ENCODE results near the gene FAM171A1.
"Not testable (repeated sequence)": the region's sequence is repeated elsewhere in the genome, so short reads cannot be mapped to it uniquely, and the experiment has no call there.

The FAM171A1 gene

DNA sequence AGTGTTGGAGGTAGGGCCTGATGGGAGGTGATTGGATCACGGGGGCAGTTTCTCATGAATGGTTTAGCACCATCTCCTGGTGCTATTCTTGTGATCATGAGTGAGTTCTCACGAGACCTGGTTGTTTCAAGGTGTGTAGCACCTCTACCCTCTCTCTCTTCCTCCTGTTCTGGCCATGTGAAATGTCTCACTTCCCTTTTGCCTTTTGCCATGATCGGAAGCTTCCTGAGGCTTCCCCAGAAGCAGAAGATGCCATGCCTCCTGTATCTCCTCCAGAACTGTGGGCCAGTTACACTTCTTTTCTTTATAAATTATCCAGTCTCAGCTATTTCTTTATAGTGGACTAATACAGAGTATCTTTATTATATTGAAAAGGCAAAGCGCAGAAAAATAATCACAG lies 90.1 kb downstream of the FAM171A1 start:
- DNase-seq (ENCODE audit: low read depth) = no peak

DNA sequence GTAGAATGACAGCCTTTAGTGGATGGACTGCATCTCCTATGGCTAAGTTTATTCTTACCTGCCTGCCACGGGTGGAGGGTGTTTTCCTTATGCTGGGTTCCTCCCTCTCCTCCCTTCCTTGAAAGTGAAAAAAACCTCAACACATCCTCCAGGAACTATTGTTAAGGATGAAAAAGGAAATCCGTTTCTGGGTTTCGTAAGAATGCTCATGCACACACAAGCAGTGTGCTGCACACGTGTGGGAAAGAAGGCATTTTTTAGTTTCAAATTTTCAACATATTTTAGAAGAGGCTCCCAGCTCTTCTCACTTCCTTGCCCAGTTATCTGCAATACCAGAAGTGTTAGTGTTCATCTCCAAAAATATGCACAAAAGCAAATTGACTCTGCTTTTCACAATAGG lies 90.6 kb downstream of the FAM171A1 start:
- no peak for DNase-seq (ENCODE audit: low read depth)

DNA sequence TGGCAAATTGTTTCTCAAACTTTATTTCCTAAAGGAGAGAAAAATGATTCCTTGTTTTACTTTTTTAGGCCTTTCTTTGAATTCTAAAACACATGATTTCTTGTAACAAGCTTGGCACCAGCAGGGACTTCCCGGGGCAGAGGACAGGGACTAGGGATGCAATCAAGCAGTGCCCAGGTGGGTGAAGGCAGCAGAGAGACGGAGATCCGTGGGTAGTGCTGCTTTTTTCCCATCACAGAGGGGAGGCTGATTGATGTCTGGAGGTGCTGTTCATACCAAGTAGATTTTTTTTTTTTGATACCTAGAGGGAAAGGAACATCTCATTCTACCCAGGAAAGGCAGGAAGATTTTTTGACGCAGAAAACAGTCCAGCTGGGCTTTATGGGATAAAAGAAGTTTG lies 91.9 kb downstream of the FAM171A1 start:
- no peak for DNase-seq (ENCODE audit: low read depth)

DNA sequence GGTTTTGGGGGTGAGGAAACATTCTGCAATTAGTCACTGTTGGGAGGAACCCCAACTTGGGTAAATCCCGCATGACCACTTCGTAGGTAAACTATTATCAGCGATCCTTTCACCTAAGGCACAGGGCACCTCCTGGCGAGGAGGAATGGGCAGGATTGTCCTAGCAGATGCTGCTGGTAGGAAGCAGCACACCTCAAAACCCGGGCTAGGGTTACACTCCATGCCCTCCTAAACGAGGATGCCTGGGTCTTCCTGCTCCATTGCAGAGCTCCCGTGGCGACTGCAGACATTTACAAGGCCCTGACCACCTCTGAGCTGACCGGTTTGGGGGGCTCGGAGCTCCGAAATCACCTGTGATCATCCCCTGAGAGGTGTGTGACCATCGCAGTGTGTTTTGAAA lies 92.3 kb downstream of the FAM171A1 start:
- no peak for DNase-seq (ENCODE audit: low read depth)

DNA sequence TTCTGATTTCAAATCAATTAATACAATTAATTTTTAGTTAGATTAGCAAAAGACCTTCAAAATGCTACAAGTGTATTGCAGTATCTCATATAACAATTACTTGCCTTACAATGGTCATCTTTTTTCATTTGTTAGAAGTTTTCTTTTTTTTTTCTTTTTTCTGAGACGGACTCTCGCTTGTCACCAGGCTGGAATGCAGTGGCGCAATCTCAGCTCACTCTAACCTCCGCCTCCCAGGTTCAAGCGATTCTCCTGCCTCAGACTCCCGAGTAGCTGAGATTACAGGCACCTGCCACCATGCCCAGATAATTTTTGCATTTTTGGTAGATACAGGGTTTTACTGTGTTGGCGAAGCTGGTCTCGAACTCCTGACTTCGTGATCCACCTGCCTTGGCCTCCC lies 95.0 kb downstream of the FAM171A1 start:
- not testable (repeated sequence) for DNase-seq (ENCODE audit: low read depth)

DNA sequence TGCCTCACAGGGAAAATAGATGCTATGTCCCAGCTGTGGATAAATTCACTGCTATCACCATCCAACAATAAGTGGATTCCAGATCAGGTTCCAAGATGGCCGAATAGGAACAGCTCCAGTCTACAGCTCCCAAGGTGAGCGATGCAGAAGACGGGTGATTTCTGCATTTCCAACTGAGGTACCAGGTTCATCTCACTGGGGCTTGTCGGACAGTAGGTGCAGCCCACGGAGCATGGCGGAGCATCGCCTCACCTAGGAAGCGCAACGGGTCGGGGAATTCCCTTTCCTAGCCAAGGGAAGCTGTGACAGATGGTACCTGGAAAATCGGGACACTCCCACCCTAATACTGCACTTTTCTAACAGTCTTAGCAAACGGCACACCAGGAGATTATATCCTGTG lies 101.3 kb downstream of the FAM171A1 start:
- DNase-seq (ENCODE audit: low read depth) = not testable (repeated sequence)

DNA sequence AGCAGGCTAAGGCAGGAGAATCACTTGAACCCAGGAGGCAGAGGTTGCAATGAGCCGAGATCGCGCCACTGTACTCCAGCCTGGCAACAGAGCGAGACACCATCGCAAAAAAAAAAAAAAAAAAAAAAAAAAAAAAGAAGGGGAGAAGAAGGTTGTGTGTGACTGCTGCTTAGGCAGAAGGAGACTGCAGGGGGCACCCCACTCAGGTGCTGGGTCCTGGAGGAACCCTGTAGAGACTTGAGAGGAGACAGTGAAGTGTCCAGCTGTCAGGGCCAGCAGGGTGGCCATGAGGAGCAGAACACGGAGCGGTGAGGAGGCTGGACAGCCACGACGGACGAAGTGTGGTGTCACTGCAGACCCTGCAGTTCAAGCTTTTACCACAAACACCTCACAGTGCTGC lies 103.6 kb downstream of the FAM171A1 start:
- no peak for DNase-seq (ENCODE audit: low read depth)

DNA sequence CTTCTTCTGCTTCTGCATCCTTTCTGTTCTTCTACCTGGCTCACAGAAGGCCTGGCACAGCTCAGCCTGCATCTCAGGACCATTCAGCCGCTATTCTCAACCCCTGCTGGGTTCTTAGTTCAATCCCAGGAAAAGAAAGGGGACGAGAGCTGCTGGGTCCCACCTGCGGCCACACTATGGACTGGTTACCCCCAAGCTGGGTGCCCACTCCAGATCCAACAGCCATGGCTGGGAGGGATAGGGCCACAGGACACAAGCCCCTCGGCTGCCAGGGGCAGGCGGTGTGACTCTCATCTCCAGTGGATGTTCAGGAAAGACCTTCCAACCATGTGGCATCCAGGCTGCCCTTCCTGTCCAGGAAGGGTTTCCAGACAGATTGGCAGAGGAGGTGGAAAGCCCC lies 105.0 kb downstream of the FAM171A1 start:
- DNase-seq (ENCODE audit: low read depth) = no peak

DNA sequence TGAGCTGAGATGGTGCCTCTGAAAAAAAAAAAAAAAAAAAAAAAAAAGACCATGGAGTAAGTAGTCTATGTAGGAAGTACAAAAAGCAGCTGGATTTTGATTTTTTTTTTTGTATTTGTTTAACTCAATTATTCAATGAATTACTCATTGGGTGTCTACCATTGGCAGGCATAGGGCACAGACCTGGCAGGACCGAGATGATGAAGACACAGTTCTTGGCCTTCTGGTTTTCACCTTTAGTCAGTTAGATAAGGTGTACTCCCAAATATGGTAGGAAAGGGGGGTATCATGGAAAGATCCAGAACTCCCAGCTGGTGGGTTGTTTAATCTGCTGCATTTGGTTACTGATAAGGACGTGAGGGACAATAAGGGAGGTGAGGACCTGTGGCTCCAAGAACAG lies 105.5 kb downstream of the FAM171A1 start:
- no peak for DNase-seq (ENCODE audit: low read depth)

DNA sequence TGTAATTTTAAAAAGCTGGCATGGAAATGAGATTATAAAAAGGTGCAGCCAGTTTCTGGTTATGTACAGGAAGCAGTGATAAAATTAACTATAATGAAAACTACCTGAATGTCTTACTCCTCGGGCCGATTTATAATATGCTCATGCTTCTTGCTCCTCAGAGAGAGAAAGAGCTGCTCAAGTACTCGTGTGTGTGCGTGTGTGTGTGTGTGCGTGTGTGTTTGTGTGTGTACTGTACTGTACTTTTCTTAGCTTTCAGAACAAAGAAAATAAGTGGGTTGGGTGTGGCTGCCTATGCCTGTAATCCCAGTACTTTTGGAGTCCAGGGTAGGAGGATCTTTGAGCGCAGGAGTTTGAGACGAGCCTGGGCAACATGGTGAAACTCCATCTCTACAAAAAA lies 106.0 kb downstream of the FAM171A1 start:
- no peak for DNase-seq (ENCODE audit: low read depth)

DNA sequence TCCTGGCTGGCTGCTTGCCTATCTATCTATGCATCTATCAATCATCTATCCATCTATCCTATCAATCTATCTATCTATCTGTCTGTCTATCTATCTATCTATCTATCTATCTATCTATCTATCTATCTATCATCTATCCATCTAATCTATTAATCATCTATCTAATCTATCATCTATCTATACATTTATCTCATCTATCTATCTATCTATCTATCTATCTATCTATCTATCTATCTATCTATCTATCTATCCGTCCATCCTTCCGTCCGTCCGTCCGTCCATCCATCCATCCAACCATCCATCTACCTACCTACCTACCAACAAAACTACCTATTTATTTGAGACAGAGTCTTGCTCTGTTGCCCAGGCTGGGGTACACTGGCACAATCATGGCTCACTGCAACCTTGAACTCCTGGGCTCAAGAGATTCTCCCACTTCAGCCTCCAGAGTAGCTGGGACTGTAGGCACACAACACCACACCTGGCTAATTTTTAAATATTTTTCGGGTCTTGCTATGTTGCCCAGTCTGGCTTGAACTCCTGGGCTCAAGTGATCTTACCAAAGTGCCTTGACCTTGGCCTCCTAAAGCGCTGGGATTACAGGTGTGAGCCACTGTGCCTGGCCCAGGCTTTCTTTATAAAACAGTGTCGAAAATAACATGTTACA lies 107.3 kb downstream of the FAM171A1 start:
- no peak for DNase-seq (ENCODE audit: low read depth)

DNA sequence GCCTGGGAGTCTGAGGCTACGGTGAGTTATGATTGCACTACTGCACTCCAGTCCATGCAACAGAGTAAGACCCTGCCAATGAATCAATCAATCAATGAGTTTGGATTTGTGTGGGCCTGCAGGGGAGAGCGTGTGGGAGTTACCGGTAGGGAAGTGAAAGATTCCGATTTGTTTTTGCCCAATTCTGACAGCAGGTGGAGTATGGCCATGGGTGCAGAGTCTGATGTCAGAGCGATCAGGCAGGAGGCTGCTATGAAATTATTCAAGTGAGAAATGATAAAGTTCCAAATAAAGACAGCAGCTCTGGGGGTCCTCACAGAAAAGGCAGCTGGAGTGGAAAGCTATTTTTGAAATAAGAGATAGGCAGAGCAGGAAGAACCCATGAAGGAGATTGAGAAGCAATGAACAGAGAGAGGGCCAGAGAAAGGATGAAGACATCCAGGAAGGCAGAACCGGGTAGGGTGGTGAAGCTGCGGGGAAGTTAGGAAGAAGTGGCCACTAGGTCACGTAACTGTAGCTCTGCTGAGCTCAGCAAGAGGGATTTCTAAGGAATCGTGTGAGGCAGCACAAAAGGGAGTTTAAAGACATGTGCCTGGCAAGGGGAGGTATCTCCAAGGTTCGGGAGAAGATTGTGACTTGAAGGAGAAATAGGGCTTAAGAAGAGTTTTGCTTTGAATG lies 108.9 kb downstream of the FAM171A1 start:
- no peak for DNase-seq (ENCODE audit: low read depth)

DNA sequence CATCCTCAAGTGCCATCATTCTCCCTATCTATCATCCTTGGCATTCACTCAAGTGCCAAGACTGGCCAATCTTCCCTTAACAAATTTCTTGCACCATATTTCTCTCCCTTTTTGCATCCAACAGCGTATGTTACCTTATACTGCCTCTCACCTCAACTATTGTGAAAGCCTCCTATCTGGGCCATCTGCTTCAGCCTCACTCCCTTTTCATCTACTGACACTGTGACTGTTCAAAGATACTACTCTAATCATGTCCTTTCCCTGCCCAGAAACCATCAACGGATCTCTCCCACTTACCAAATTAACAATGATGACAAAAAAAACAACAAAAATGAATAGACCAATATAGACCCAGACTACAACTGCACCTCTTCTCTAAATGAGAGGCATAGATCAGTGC lies 112.0 kb downstream of the FAM171A1 start:
- DNase-seq (ENCODE audit: low read depth) = no peak

DNA sequence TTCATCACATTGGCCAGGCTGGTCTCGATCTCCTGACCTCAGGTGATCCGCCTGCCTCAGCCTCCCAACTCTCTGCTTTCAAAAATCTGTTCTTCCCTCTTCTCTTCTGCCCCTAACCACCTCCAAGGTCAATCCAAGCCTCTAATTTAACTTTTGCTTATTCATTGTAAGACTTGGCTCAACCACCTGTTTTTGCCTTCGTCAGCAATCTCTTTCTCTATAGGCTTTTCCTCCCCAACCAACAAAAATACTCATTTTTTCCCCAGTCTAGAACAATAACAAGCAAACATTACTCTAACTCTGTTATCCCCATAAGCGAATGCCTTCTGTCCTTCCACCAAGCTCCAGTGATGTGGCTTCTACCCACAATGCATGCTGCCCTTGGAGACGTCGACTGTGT lies 112.8 kb downstream of the FAM171A1 start:
- DNase-seq (ENCODE audit: low read depth) = no peak

DNA sequence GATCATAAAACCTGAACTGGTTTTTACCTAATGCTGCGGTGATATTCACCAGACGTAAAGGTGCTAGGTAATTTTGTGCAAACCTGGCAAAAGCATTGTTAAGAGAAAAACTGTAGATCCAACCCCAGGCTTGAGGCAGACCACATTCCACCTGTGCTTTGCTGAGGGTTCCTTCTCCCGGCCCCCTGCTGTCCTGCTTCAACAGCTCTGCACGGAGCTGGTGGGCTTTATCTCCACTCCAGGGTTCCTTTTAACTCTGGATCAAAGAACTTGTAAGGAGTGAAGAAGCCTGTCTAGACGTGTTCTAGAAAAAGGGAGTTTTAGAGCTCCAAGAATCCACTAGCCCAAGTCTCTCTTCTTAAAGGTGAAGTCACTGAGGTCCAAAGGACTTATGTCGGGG lies 115.1 kb downstream of the FAM171A1 start:
- DNase-seq (ENCODE audit: low read depth) = no peak

DNA sequence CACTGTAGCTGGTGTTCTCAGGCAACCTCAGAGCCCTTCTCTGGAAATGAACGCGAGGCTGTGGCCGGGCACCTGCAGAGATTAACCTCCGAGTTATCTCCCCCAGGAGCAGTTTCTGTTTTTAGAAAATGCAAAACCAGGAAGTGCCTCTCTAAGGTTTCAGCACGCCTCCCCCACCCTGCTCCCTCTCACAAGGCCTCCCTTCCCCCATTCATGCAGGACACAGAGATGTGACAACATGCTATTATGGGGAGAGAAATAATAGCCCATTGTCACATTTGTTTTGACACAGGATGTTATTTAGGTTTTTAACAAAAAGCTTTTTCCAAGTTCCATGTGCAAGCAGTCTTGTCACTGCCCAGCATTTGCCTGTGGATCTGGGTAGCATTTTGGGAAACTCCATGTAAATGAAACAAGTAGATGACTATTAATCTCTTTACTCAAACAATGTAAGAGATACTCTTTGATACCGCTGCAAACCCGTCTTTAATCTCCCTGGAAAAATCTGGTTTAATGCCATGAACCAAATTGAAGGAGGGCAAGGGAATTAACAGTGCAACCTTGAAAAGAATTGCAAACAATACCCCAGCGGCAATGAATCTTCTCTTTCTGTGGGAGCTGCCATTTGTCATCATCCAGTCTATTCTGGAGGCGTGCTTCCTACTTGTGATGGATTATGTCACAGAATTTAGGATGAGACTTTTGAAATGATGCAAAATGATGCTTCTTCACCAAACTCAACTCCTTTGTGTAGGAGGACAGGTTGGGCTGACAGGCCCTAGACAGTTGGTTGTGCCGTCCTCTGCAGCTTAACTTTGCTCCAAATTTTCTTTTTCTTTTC lies 116.1 kb downstream of the FAM171A1 start:
- DNase-seq (ENCODE audit: low read depth) = no peak

DNA sequence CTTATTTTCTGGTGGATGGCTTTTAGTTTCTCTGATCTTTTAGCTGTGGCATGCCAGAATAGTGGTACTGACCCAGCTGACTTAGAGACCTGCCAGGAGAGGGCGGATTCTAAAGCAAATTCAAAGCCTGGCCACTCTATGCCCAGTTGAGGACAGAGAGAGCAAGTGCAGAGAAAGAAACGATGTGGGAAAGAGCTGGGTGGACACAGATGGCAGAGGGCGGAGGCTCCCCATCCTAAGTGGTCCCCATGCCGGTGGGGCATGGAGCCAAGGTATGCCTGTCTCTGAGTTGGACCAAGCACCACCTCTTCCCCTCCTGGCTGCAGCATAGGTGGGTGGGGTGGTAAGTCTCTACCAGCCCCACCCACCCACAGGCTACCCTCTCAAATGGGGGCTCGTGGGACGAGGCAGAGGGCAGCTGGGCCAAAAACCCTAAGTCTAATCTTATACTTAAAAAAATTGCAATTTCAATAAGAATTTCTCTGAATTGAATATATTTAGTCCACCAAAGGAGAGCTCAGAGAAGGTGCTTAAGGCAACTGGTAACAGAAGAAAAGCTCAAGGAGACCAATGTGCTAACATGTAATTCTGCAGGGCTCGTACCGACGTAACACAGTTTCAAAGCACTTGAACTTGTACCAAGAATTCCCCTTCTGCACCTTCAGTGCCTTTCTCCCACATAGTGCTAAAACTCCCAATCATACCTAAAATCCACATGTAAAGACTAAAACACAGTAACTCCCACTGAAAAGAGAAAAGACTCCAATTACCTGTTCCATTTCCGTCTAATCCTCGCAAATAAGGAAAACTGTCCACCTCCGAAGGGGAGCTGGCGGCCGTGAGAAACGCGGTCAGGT lies 116.9 kb downstream of the FAM171A1 start:
- DNase-seq (ENCODE audit: low read depth) = no peak

DNA sequence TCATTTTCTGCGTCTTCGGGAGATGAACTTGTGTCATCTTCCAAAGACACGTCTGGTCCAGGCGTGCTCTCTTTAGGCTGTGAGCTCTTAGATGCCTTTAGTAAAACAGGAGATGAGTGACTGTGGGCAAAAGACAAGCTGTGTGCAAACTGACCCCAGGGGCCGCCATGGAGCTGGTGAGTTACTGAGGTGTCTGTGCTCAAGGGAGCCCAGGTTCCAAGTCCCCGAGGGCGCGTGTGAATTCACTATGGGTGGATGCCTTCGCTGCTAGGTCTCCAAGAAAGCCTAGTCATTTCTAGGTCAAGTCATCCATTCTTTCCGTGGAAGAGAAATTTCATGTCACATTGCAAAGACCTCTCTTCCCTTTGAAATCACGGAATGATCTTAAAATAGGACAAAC lies 118.7 kb downstream of the FAM171A1 start:
- no peak for DNase-seq (ENCODE audit: low read depth)

DNA sequence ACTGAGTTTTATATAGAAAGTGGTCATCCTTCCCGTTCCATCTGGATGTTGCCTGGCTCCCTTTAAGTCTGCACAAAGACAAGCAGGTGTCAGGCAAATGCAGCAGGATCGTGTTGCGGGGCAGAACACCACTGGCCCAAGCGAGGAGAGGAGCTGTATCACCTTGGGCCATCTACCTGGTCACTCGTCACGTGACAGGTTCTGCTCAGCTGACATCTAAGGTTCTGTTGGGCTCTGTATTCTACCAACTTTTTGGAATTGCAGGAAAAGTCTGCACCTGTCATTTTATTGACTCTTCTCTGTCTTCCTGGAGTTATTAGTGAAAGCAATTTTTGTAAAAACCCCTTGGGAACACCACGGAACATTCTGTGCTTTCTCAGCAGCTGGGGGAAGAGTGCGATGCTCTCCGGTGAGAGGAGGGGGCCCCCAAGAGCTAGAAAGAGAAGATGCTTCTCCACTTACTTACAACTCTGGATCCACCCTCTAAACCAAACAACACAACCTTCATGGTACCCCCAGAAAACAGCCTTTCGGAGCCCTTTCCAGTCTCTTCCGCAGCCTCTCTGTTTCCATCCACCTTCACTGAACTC lies 119.2 kb downstream of the FAM171A1 start:
- DNase-seq (ENCODE audit: low read depth) = no peak

DNA sequence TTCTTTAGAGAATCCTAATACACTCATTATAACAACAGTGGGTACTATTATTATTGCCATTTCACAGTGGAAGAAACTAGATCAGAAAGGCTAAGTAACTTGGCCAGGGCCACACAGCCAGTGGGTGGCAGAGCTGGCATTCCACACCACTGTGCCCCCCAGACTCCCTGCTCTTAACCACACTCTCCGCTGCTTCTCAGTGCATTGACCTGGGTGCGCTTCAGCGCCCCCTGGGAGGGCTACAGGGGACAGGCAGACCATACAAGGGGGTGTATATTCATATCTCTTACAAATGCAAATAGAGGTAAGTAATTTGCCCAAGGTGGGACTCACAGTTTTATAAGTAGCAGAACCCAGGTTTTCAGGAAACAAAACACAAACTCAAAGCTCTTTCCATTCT lies 125.6 kb downstream of the FAM171A1 start:
- no peak for DNase-seq (ENCODE audit: low read depth)

DNA sequence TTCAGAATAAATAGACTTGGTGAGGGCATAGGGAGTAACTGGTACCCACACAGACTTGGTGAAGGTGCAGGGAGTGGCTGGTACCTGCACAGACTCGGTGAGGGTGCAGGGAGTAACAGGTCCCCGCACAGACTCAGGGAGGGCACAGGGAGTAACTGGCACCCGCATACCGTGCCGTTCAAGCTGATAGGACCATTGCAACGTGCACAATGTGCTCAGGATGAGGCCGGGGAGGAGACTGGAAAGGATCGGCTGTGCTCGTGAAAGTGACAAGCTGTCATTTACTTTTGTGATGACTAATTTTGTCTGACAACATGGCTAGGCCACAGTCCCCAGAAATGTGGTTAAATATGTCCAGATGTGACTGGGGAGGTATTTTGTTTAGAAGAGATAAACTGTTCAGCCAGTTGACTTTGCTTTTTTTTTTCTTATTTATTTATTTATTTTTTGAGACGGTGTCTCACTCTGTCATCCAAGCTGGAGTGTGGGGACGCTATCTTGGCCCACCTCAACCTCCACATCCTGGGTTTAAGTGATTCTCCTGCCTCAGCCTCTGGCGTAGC lies 126.4 kb downstream of the FAM171A1 start:
- no peak for DNase-seq (ENCODE audit: low read depth)

All from stimulated activated CD8-positive, alpha-beta memory T cell treated with anti-CD3 and anti-CD28 coated beads, Interleukin-4, amount 100 ng/mL, for 24 hours (primary cell).